Peyer's patch (tissue), 4 donors: ENCODE data around the gene VRK1.

Experiments used
- POLR2A ChIP-seq, 2 donors: fragments of 450-650 bp; IDR thresholded peaks; one replicate each; pipeline ENCODE4 v1.5.1; 2017; ENCODE audit warnings: antibody characterized with exemption in 2 of 2, mild to moderate bottlenecking in 2 of 2, moderate library complexity in 2 of 2
- TF ChIP-seq, protein P1 (sequence below), 6 experiments: fragments of 450-650 bp in 4 of 6; fragments of 200-600 bp in 2 of 6; sonication (generic) in 1 of 6; IDR thresholded peaks; one replicate each; pipeline ENCODE4 v1.5.1; 2017 to 2019; ENCODE audit warnings: antibody characterized with exemption in 6 of 6, mild to moderate bottlenecking in 3 of 6, moderate library complexity in 1 of 6

DNA sequence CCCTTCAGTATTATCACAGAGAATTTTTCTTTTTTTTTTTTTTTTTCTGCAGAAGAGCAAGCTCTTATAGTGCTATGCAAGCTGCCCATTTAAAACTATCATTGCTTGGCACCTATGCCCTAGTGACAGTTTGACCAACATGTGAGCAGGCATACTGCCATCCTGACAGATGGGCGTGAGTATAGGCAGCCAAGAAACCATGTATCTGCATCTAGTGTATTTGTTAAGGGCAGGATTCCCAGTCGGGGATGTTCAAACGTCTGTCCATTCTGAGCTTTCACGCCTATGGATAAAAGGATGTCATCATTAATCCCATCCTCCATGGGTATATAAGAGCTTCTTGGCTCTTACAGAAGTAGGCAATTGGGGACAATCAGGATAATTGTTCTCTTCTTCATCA is 8.8 kb downstream of the VRK1 start:
- TF ChIP-seq, protein P1, sequence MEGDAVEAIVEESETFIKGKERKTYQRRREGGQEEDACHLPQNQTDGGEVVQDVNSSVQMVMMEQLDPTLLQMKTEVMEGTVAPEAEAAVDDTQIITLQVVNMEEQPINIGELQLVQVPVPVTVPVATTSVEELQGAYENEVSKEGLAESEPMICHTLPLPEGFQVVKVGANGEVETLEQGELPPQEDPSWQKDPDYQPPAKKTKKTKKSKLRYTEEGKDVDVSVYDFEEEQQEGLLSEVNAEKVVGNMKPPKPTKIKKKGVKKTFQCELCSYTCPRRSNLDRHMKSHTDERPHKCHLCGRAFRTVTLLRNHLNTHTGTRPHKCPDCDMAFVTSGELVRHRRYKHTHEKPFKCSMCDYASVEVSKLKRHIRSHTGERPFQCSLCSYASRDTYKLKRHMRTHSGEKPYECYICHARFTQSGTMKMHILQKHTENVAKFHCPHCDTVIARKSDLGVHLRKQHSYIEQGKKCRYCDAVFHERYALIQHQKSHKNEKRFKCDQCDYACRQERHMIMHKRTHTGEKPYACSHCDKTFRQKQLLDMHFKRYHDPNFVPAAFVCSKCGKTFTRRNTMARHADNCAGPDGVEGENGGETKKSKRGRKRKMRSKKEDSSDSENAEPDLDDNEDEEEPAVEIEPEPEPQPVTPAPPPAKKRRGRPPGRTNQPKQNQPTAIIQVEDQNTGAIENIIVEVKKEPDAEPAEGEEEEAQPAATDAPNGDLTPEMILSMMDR (IDR thresholded peaks at IDR 0.05), result no peak
- no peak for TF ChIP-seq POLR2A (IDR thresholded peaks at IDR 0.05)
